IMR-90 (cell line): Measurements from ENCODE around the gene TST. TPM values are rescaled to one million over a fixed set of nuclear protein-coding genes. Genes with fewer than 3 reads are reported as not detected.

ENCODE experiments used
- ATAC-seq: fragments of 200-7000 bp; cut with Tn5 transposase; 2 replicates; pipeline ENCODE4 v1.9.1; 2020; ENCODE audit warnings: low read depth, mild to moderate bottlenecking, moderate library complexity
- BruUV-seq: library from RNA; stranded (reverse); fragments of 400-500 nt; replicated peaks from 2 replicates; lab custom pipeline; 2021; lab: Mats Ljungman, UMichigan
- CTCF ChIA-PET: fragments of 300-600 bp; formaldehyde crosslinking; extraction: SDS; loops from one replicate; lab custom pipeline; 2021; ENCODE audit warnings: antibody characterized with exemption; lab: Yijun Ruan, JAX
- POLR2A ChIA-PET: fragments of 300-600 bp; sonication (Branson Sonifier 250); formaldehyde crosslinking; loops from one replicate; lab custom pipeline; 2022; ENCODE audit warnings: antibody characterized with exemption; ENCODE audit not compliant: unreplicated experiment; lab: Charles Lee
- DNase-seq: peaks from one replicate; pipeline ENCODE4 v3.0.0; 2013
- H2AFZ ChIP-seq: replicated peaks from 2 replicates; pipeline ENCODE3; 2013; ENCODE audit warnings: low read length, mild to moderate bottlenecking; ENCODE audit not compliant: poor library complexity
- H2AK5ac ChIP-seq: 2 replicates; pipeline ENCODE4 v1.6.1; 2013; ENCODE audit warnings: low read depth, low read length, inconsistent platforms
- H2AK9ac ChIP-seq: replicated peaks from 2 replicates; pipeline ENCODE3; 2013; ENCODE audit warnings: mild to moderate bottlenecking, low read depth, low read length, moderate library complexity; ENCODE audit not compliant: poor library complexity
- H2BK120ac ChIP-seq: 2 replicates; pipeline ENCODE4 v1.6.1; 2013; ENCODE audit warnings: low read depth, low read length, inconsistent platforms
- H2BK15ac ChIP-seq: 3 replicates; pipeline ENCODE4 v1.6.1; 2013; ENCODE audit warnings: low read depth, low read length, inconsistent platforms
- H2BK20ac ChIP-seq: 2 replicates; pipeline ENCODE4 v1.6.1; 2013; ENCODE audit warnings: low read depth, mild to moderate bottlenecking, inconsistent platforms, low read length, moderate library complexity
- H2BK5ac ChIP-seq: 2 replicates; pipeline ENCODE4 v1.6.1; 2013; ENCODE audit warnings: mild to moderate bottlenecking, low read depth, low read length, inconsistent platforms; ENCODE audit not compliant: poor library complexity, severe bottlenecking
- H3K14ac ChIP-seq: replicated peaks from 2 replicates; pipeline ENCODE4 v1.6.1; 2013; ENCODE audit warnings: low read depth, low read length, inconsistent platforms
- H3K18ac ChIP-seq: 2 replicates; pipeline ENCODE4 v1.6.1; 2013; ENCODE audit warnings: low read depth, low read length, control low read depth
- H3K23ac ChIP-seq: 2 replicates; pipeline ENCODE4 v1.6.1; 2013; ENCODE audit warnings: low read depth, low read length, inconsistent platforms
- H3K27ac ChIP-seq: 2 replicates; pipeline ENCODE4 v1.5.1; 2013; ENCODE audit warnings: mild to moderate bottlenecking, control low read depth, low read length; ENCODE audit not compliant: insufficient read depth
- H3K27me3 ChIP-seq: 2 replicates; pipeline ENCODE4 v1.6.1; 2013; ENCODE audit warnings: low read length; ENCODE audit not compliant: control insufficient read depth, insufficient read depth
- H3K36me3 ChIP-seq: 2 replicates; pipeline ENCODE4 v1.6.1; 2013; ENCODE audit warnings: low read length, mixed read lengths; ENCODE audit not compliant: control insufficient read depth, insufficient read depth
- H3K4ac ChIP-seq: 2 replicates; pipeline ENCODE4 v1.6.1; 2013; ENCODE audit warnings: low read depth, low read length, inconsistent platforms
- H3K4me1 ChIP-seq: 2 replicates; pipeline ENCODE4 v1.6.1; 2013; ENCODE audit warnings: low read length, mixed read lengths; ENCODE audit not compliant: control insufficient read depth, insufficient read depth
- H3K4me2 ChIP-seq: 2 replicates; pipeline ENCODE4 v1.6.1; 2013; ENCODE audit warnings: low read depth, mild to moderate bottlenecking, control low read depth, low read length, moderate library complexity
- H3K4me3 ChIP-seq: 2 replicates; pipeline ENCODE4 v1.5.1; 2013; ENCODE audit warnings: low read depth, mild to moderate bottlenecking, control low read depth, low read length, moderate library complexity; ENCODE audit not compliant: insufficient read depth
- H3K56ac ChIP-seq: 2 replicates; pipeline ENCODE4 v1.6.1; 2013; ENCODE audit warnings: low read length, inconsistent platforms; ENCODE audit not compliant: insufficient read depth; ENCODE audit errors: extremely low read depth
- H3K79me1 ChIP-seq, 2 experiments: 2 replicates each; pipeline ENCODE4 v1.6.1; 2013; ENCODE audit warnings: low read length in 2 of 2, inconsistent platforms in 1 of 2, low read depth in 1 of 2
- H3K9ac ChIP-seq: 2 replicates; pipeline ENCODE4 v1.6.1; 2013; ENCODE audit warnings: low read depth, low read length, control low read depth
- H3K9me1 ChIP-seq: 2 replicates; pipeline ENCODE4 v1.6.1; 2013; ENCODE audit warnings: low read length, inconsistent platforms; ENCODE audit not compliant: insufficient read depth
- H3K9me3 ChIP-seq: 2 replicates; pipeline ENCODE4 v1.6.1; 2013; ENCODE audit warnings: low read length; ENCODE audit not compliant: control insufficient read depth, insufficient read depth
- H4K20me1 ChIP-seq: 2 replicates; pipeline ENCODE4 v1.6.1; 2013; ENCODE audit warnings: low read length, inconsistent platforms; ENCODE audit not compliant: insufficient read depth
- H4K5ac ChIP-seq: 2 replicates; pipeline ENCODE4 v1.6.1; 2013; ENCODE audit warnings: mild to moderate bottlenecking, low read depth, low read length, control low read depth
- H4K8ac ChIP-seq, 2 experiments: 2 replicates each; pipeline ENCODE4 v1.6.1; 2013; ENCODE audit warnings: low read depth in 2 of 2, low read length in 2 of 2, control low read depth in 1 of 2, inconsistent platforms in 1 of 2
- H4K91ac ChIP-seq: 2 replicates; pipeline ENCODE4 v1.6.1; 2013; ENCODE audit warnings: low read depth, low read length, inconsistent platforms; ENCODE audit not compliant: insufficient read depth
- BHLHE40 ChIP-seq: fragments of 150-350 bp; IDR thresholded peaks from 2 replicates; pipeline ENCODE4 v1.6.1; 2016; ENCODE audit warnings: mild to moderate bottlenecking, low read depth, low read length
- CEBPB ChIP-seq: IDR thresholded peaks from 2 replicates; pipeline ENCODE4 v1.6.1; 2012; ENCODE audit warnings: low read depth, low read length, improper control_type of control experiment
- FOS ChIP-seq: fragments of 150-350 bp; IDR thresholded peaks from 2 replicates; pipeline ENCODE4 v1.6.1; 2016; ENCODE audit warnings: low read depth, low read length
- MAFK ChIP-seq: IDR thresholded peaks from 2 replicates; pipeline ENCODE4 v1.6.1; 2012; ENCODE audit warnings: low read depth, low read length, improper control_type of control experiment
- NFE2L2 ChIP-seq: fragments of 150-350 bp; IDR thresholded peaks from 2 replicates; pipeline ENCODE4 v1.6.1; 2016; ENCODE audit warnings: low read depth, mild to moderate bottlenecking, low read length
- RAD21 ChIP-seq: IDR thresholded peaks from 2 replicates; pipeline ENCODE4 v1.6.1; 2012; ENCODE audit warnings: low read length, improper control_type of control experiment
- RCOR1 ChIP-seq: IDR thresholded peaks from 2 replicates; pipeline ENCODE4 v1.6.1; 2012; ENCODE audit warnings: mild to moderate bottlenecking, low read length, improper control_type of control experiment; ENCODE audit not compliant: insufficient replicate concordance
- SMC3 ChIP-seq: fragments of 150-350 bp; IDR thresholded peaks from 2 replicates; pipeline ENCODE4 v1.6.1; 2016; ENCODE audit warnings: low read depth, mild to moderate bottlenecking, antibody characterized with exemption, low read length, moderate library complexity
- WGBS, 2 experiments: methylation state at CpG; one replicate each; pipeline versions ENCODE4 v1.1.5 to v1.1.7; 2013; ENCODE audit warnings: missing lambda C conversion rate in 2 of 2; ENCODE audit not compliant: insufficient read length in 1 of 2; ENCODE audit errors: extremely low coverage in 2 of 2; 5-methylcytosine and 5-hydroxymethylcytosine counted together
- dilution Hi-C: fragments of 300-500 bp; cut with HindIII; formaldehyde crosslinking; loops from one replicate; pipeline ENCODE4 v1.14.3; 2018; ENCODE audit warnings: low sequenced_read_pairs; ENCODE audit not compliant: unreplicated experiment
- in situ Hi-C: fragments of 300-500 bp; cut with MboI; formaldehyde crosslinking; loops from 3 replicates; pipeline ENCODE4 v1.14.3; 2019; ENCODE audit warnings: low sequenced_read_pairs, inconsistent platforms, mixed read lengths
- intact Hi-C: fragments of 100-400 bp; cut with micrococcal nuclease; formaldehyde crosslinking; loops from 2 replicates; pipeline ENCODE4 v1.10.0; 2022
- polyA plus RNA-seq, 3 experiments: library from polyadenylated mRNA; depleted of rRNA; stranded (reverse); fragments of >200 nt; gene quantifications; 2 replicates each; pipeline ENCODE4 v1.2.3, GENCODE V29; 2012; ENCODE audit warnings: low replicate concordance in 1 of 3
- total RNA-seq: library from RNA; depleted of rRNA; stranded (reverse); fragments of >200 nt; gene quantifications from 2 replicates; pipeline ENCODE4 v1.2.3, GENCODE V29; 2012

TST gene
- total and polyA plus RNA-seq, 2 of the 4 experiments (the other 2 are of a cell fraction) = 31.7 to 37.7 TPM

DNA sequence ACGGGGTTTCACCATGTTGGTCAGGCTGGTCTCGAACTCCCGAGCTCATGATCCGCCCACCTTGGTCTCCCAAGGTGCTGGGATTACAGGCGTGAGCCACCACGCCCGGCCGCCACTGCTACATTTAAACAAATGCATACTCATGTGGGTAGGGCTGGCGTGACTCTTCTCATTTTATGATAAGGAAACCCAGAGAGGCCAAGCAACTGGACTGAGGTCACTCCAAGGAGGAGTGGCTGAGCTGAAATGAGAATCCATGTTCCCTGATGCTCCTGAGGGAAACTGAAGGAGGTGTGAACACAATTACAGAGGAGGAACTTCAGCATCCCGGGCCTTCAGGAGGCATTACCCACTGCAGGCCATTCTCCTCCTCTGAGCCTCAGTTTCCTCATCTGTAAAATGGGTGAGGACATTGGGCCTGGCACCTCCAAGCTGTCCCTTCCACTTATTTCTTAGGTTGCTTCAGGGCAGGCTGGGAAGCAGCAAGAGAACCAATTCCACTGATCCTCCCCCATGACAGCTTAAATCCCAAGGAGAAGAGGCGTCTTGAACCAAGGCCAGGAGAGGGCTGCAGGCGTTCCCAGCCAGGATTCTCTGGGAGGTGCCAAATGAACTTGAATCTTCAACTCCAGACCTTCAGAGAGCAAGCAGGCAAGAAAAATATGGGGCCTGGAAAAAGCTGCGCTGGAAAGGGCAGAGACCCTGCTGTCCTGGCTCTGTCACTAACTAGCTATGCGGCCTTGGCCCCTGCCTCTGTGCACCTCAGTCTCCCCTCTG is 2.9 kb downstream of the TST start:
- H4K91ac ChIP-seq = no peak overlapping the region
- no peak overlapping the region for H2BK20ac ChIP-seq
- DNase-seq (no peak), ATAC-seq (no peak)
- H3K9me3 ChIP-seq = no peaks in the 10 kb centered on the region
- H3K4me1 ChIP-seq = peaks cover 7% of the 10 kb centered on the region
- in situ Hi-C loops = no loop called here
- H3K9me1 ChIP-seq = peaks cover 5% of the 10 kb centered on the region; the same call in 1 of the 2 replicates
- CTCF ChIA-PET = interaction anchor here (1.5 kb wide), 1 partner anchor 30 kb away, joined by 3 read pairs; no protein-coding TSS in a partner anchor
- no peak overlapping the region for H4K8ac ChIP-seq
- H3K4me3 ChIP-seq = no peak overlapping the region
- no peak overlapping the region for H3K14ac ChIP-seq
- H3K9ac ChIP-seq = no peak overlapping the region
- no peak overlapping the region for H2AK5ac ChIP-seq
- POLR2A ChIA-PET = no interaction called here
- intact Hi-C loops = no loop called here
- 40% methylated on average over 1 of the region's 14 CpGs; no CpG with 5 or more reads in 1 of the 2 experiments for WGBS, 2 experiments
- no peak overlapping the region for H2BK5ac ChIP-seq
- no peak overlapping the region for H2BK15ac ChIP-seq
- no peak overlapping the region for H3K18ac ChIP-seq
- no TSS peak for BruUV-seq
- no peak overlapping the region for H2AK9ac ChIP-seq
- H3K4ac ChIP-seq = no peak overlapping the region
- H3K27ac ChIP-seq = no peak overlapping the region
- dilution Hi-C loops = no loop called here
- no peak overlapping the region for H3K4me2 ChIP-seq
- H4K20me1 ChIP-seq = peaks cover 23% of the 10 kb centered on the region
- no peak overlapping the region for H3K56ac ChIP-seq
- H3K36me3 ChIP-seq = peaks cover 12% of the 10 kb centered on the region
- no peak overlapping the region for H4K5ac ChIP-seq
- H2BK120ac ChIP-seq = no peak overlapping the region
- no peak overlapping the region for H2AFZ ChIP-seq
- H3K79me1 ChIP-seq = peaks cover 15 to 41% of the 10 kb centered on the region in 2 experiments
- H3K23ac ChIP-seq = no peak overlapping the region
- H3K27me3 ChIP-seq = no peaks in the 10 kb centered on the region
- no peak for TF ChIP-seq NFE2L2
- TF ChIP-seq SMC3 = no peak
- TF ChIP-seq FOS = no peak
- TF ChIP-seq BHLHE40 = no peak
- no peak for TF ChIP-seq RAD21
- TF ChIP-seq CEBPB = no peak
- no peak for TF ChIP-seq MAFK
- no peak for TF ChIP-seq RCOR1
